Suprapubic skin (tissue), 4 donors: ENCODE measurements around the gene HAPLN2.

Experiments used
- CTCF ChIP-seq, 2 donors: fragments of 200-600 bp in 1 of 2; fragments of 450-650 bp in 1 of 2; sonication (generic) in 1 of 2; IDR thresholded peaks; one replicate each; pipeline ENCODE4 v1.5.1; 2016 to 2019; ENCODE audit warnings: antibody characterized with exemption in 2 of 2, mild to moderate bottlenecking in 1 of 2, moderate library complexity in 1 of 2
- EP300 ChIP-seq: sonication (generic); formaldehyde crosslinking; IDR thresholded peaks from one replicate; pipeline ENCODE4 v1.6.1; 2017; ENCODE audit warnings: antibody characterized with exemption
- POLR2A ChIP-seq, 2 donors: fragments of 450-650 bp; IDR thresholded peaks; one replicate each; pipeline ENCODE4 v1.6.1; 2017; ENCODE audit warnings: antibody characterized with exemption in 2 of 2, mild to moderate bottlenecking in 2 of 2, moderate library complexity in 2 of 2
- POLR2AphosphoS5 ChIP-seq, 3 donors: sonication (generic); formaldehyde crosslinking; IDR thresholded peaks; one replicate each; pipeline ENCODE4 v1.6.1; 2017; ENCODE audit warnings: antibody characterized with exemption in 3 of 3

- TF ChIP-seq CTCF (IDR thresholded peaks at IDR 0.05) (no peak), POLR2A (IDR thresholded peaks at IDR 0.05) (no peak), EP300 (no peak), POLR2AphosphoS5 (IDR thresholded peaks at IDR 0.05) (no peak)
These were observed 43.0 kb downstream of the HAPLN2 start for GRCh38 chr1:156662005-156662799.
